HEK293 (cell line): ENCODE results near the gene COG6.

Experiments
- CTCF ChIP-seq: fragments of 450-650 bp; formaldehyde crosslinking; IDR thresholded peaks from 2 replicates; pipeline ENCODE4 v1.5.1; 2016; ENCODE audit warnings: missing biosample characterization, missing genetic modification characterization
- IKZF3 ChIP-seq: fragments of 450-650 bp; IDR thresholded peaks from 2 replicates; pipeline ENCODE4 v1.5.0; 2018; ENCODE audit warnings: missing biosample characterization, mild to moderate bottlenecking, missing genetic modification characterization, moderate library complexity
- INSM2 ChIP-seq: fragments of 450-650 bp; formaldehyde crosslinking; IDR thresholded peaks from 2 replicates; pipeline ENCODE4 v1.5.1; 2016; ENCODE audit warnings: missing biosample characterization, missing genetic modification characterization
- MZF1 ChIP-seq: fragments of 450-650 bp; formaldehyde crosslinking; IDR thresholded peaks from 2 replicates; pipeline ENCODE4 v1.5.1; 2017; ENCODE audit warnings: missing biosample characterization, missing genetic modification characterization, borderline replicate concordance
- PRDM6 ChIP-seq: fragments of 450-650 bp; formaldehyde crosslinking; IDR thresholded peaks from 2 replicates; pipeline ENCODE4 v1.5.1; 2017; ENCODE audit warnings: missing biosample characterization, missing genetic modification characterization
- REST ChIP-seq: fragments of 450-650 bp; formaldehyde crosslinking; IDR thresholded peaks from 2 replicates; pipeline ENCODE4 v1.5.1; 2016; ENCODE audit warnings: missing biosample characterization, missing genetic modification characterization
- WT1 ChIP-seq: fragments of 450-650 bp; formaldehyde crosslinking; IDR thresholded peaks from 2 replicates; pipeline ENCODE4 v1.5.1; 2016; ENCODE audit warnings: missing biosample characterization, missing genetic modification characterization
- ZBTB17 ChIP-seq: fragments of 450-650 bp; formaldehyde crosslinking; IDR thresholded peaks from 2 replicates; pipeline ENCODE4 v1.5.1; 2016; ENCODE audit warnings: missing biosample characterization, missing genetic modification characterization
- ZIC2 ChIP-seq: fragments of 450-650 bp; formaldehyde crosslinking; IDR thresholded peaks from 2 replicates; pipeline ENCODE4 v1.5.1; 2016; ENCODE audit warnings: missing biosample characterization, missing genetic modification characterization
- ZNF157 ChIP-seq: fragments of 450-650 bp; formaldehyde crosslinking; IDR thresholded peaks from 2 replicates; pipeline ENCODE4 v1.5.1; 2016; ENCODE audit warnings: missing biosample characterization, missing genetic modification characterization
- ZNF2 ChIP-seq: fragments of 450-650 bp; formaldehyde crosslinking; IDR thresholded peaks from 2 replicates; pipeline ENCODE4 v1.5.1; 2016; ENCODE audit warnings: missing biosample characterization, missing genetic modification characterization
- ZNF26 ChIP-seq: fragments of 450-650 bp; formaldehyde crosslinking; IDR thresholded peaks from 2 replicates; pipeline ENCODE4 v1.5.1; 2016; ENCODE audit warnings: missing biosample characterization, missing genetic modification characterization
- ZNF324 ChIP-seq: fragments of 450-650 bp; formaldehyde crosslinking; IDR thresholded peaks from 2 replicates; pipeline ENCODE4 v1.5.1; 2016; ENCODE audit warnings: missing biosample characterization, missing genetic modification characterization
- ZNF335 ChIP-seq: fragments of 450-650 bp; formaldehyde crosslinking; conservative IDR thresholded peaks from 2 replicates; pipeline ENCODE4 v1.5.1; 2016; ENCODE audit warnings: missing biosample characterization, missing genetic modification characterization
- ZNF341 ChIP-seq: fragments of 450-650 bp; formaldehyde crosslinking; IDR thresholded peaks from 2 replicates; pipeline ENCODE4; 2016; ENCODE audit warnings: low read depth, missing biosample characterization, missing genetic modification characterization
- ZNF362 ChIP-seq: fragments of 450-650 bp; formaldehyde crosslinking; IDR thresholded peaks from 2 replicates; pipeline ENCODE4 v1.5.1; 2016; ENCODE audit warnings: missing biosample characterization, missing genetic modification characterization
- ZNF37A ChIP-seq: fragments of 450-650 bp; IDR thresholded peaks from 2 replicates; pipeline ENCODE4 v1.5.1; 2018; ENCODE audit warnings: missing biosample characterization, missing genetic modification characterization
- ZNF449 ChIP-seq: fragments of 450-650 bp; formaldehyde crosslinking; IDR thresholded peaks from 2 replicates; pipeline ENCODE4 v1.5.1; 2017; ENCODE audit warnings: missing biosample characterization, mild to moderate bottlenecking, missing genetic modification characterization, moderate library complexity
- ZNF510 ChIP-seq: fragments of 450-650 bp; formaldehyde crosslinking; IDR thresholded peaks from 2 replicates; pipeline ENCODE4 v1.5.1; 2018; ENCODE audit warnings: mild to moderate bottlenecking, missing genetic modification characterization, missing biosample characterization; ENCODE audit not compliant: insufficient replicate concordance
- ZNF529 ChIP-seq: fragments of 450-650 bp; formaldehyde crosslinking; IDR thresholded peaks from 2 replicates; pipeline ENCODE4 v1.5.1; 2017; ENCODE audit warnings: missing genetic modification characterization, missing biosample characterization; ENCODE audit not compliant: insufficient replicate concordance
- ZNF544 ChIP-seq: fragments of 450-650 bp; formaldehyde crosslinking; IDR thresholded peaks from 2 replicates; pipeline ENCODE4 v1.5.0; 2017; ENCODE audit warnings: missing biosample characterization, missing genetic modification characterization
- ZNF548 ChIP-seq: fragments of 450-650 bp; formaldehyde crosslinking; IDR thresholded peaks from 2 replicates; pipeline ENCODE4 v1.5.1; 2016; ENCODE audit warnings: missing biosample characterization, missing genetic modification characterization
- ZNF561 ChIP-seq: fragments of 450-650 bp; IDR thresholded peaks from 2 replicates; pipeline ENCODE4 v1.5.1; 2018; ENCODE audit warnings: missing biosample characterization, missing genetic modification characterization, borderline replicate concordance
- ZNF621 ChIP-seq: fragments of 450-650 bp; formaldehyde crosslinking; IDR thresholded peaks from 2 replicates; pipeline ENCODE4 v1.5.1; 2017; ENCODE audit warnings: missing biosample characterization, missing genetic modification characterization
- ZSCAN18 ChIP-seq: fragments of 450-650 bp; formaldehyde crosslinking; IDR thresholded peaks from 2 replicates; pipeline ENCODE4 v1.5.1; 2016; ENCODE audit warnings: missing biosample characterization, missing genetic modification characterization

COG6 gene

GRCh38 chr13:39765801-39766463 lies 110.5 kb downstream of the COG6 start (continued):
- no peak for TF ChIP-seq REST
- TF ChIP-seq ZNF561 (tag by site-specific recombination): no peak
- TF ChIP-seq ZNF157 (tag by site-specific recombination): no peak
- no peak for TF ChIP-seq MZF1 (tag by site-specific recombination)
- no peak for TF ChIP-seq ZNF324 (tag by site-specific recombination)
- peak; percentile 56 for TF ChIP-seq ZIC2 (tag by site-specific recombination)
- peak; percentile 30; the same call in 1 of the 2 replicates for TF ChIP-seq ZNF548 (tag by site-specific recombination)
- TF ChIP-seq ZNF362 (tag by site-specific recombination): no peak
- TF ChIP-seq INSM2 (tag by site-specific recombination): peak; percentile 37; the same call in 1 of the 2 replicates
- TF ChIP-seq ZNF341: no peak
- TF ChIP-seq CTCF: no peak
- peak; percentile 51 for TF ChIP-seq ZNF335 (tag by site-specific recombination)
- TF ChIP-seq ZBTB17 (tag by site-specific recombination): 0 out of 2 replicates have a peak, but pooled peaks have one; percentile 20
- no peak for TF ChIP-seq ZSCAN18 (tag by site-specific recombination)
- peak; percentile 36; the same call in 1 of the 2 replicates for TF ChIP-seq IKZF3 (tag by site-specific recombination)
- no peak for TF ChIP-seq ZNF449 (tag by site-specific recombination)
- peak; percentile 66; the same call in 1 of the 2 replicates for TF ChIP-seq ZNF2 (tag by site-specific recombination)
- no peak for TF ChIP-seq ZNF529
- no peak for TF ChIP-seq ZNF544 (tag by site-specific recombination)
- peak; percentile 77 for TF ChIP-seq PRDM6 (tag by site-specific recombination)
- no peak for TF ChIP-seq ZNF510 (tag by site-specific recombination)
- peak; percentile 87 for TF ChIP-seq WT1 (tag by site-specific recombination)
- no peak for TF ChIP-seq ZNF37A
- TF ChIP-seq ZNF621 (tag by site-specific recombination): no peak
- TF ChIP-seq ZNF26 (tag by site-specific recombination): no peak
